GM18517 (cell line): ENCODE data around the gene NLGN3.

Experiments used
- ATAC-seq: cut with Tn5 transposase; IDR thresholded peaks from one replicate; pipeline ENCODE4 v1.9.1; 2021; ENCODE audit warnings: mild to moderate bottlenecking, moderate library complexity; ENCODE audit not compliant: unreplicated experiment

The NLGN3 gene

GRCh38 chrX:71118032-71118984 is 26.3 kb upstream of the NLGN3 start, which contains the start of gene MED12:
TSS of gene MED12 (plus strand) at chrX:71118596. CDS start at chrX:71118755, 159 bp downstream.
- peak; percentile 82 for ATAC-seq

GRCh38 chrX:71118985-71119535 is 25.6 kb upstream of the NLGN3 start:
- no peak for ATAC-seq

- ATAC-seq = no peak
Observed at GRCh38 chrX:71128166-71128833, 16.3 kb upstream of the NLGN3 start.

GRCh38 chrX:71128915-71129765 is 15.5 kb upstream of the NLGN3 start:
- ATAC-seq = peak; percentile 59

- no peak for ATAC-seq
Observed at GRCh38 chrX:71131510-71131909, 13.1 kb upstream of the NLGN3 start.

- ATAC-seq = no peak
Observed at GRCh38 chrX:71140440-71140839, 4.2 kb upstream of the NLGN3 start.

GRCh38 chrX:71143508-71143907 is 1.1 kb upstream of the NLGN3 start:
- no peak for ATAC-seq

- ATAC-seq = no peak
Observed at GRCh38 chrX:71147496-71148277, 3.0 kb downstream of the NLGN3 start.

- no peak for ATAC-seq
Observed at GRCh38 chrX:71148278-71148663, 3.6 kb downstream of the NLGN3 start.

GRCh38 chrX:71151366-71151765 is 6.7 kb downstream of the NLGN3 start:
- no peak for ATAC-seq

GRCh38 chrX:71154196-71154595 is 9.6 kb downstream of the NLGN3 start:
- ATAC-seq = no peak

GRCh38 chrX:71154641-71155040 is 10.0 kb downstream of the NLGN3 start:
- ATAC-seq = no peak

GRCh38 chrX:71158603-71159002 is 14.0 kb downstream of the NLGN3 start:
- no peak for ATAC-seq

- ATAC-seq = no peak
Observed at GRCh38 chrX:71159335-71159734, 14.7 kb downstream of the NLGN3 start.

- no peak for ATAC-seq
Observed at GRCh38 chrX:71160475-71160874, 15.8 kb downstream of the NLGN3 start.

- no peak for ATAC-seq
Observed at GRCh38 chrX:71162981-71163380, 18.3 kb downstream of the NLGN3 start.

GRCh38 chrX:71164071-71164470 is 19.4 kb downstream of the NLGN3 start:
- no peak for ATAC-seq

GRCh38 chrX:71166461-71166860 is 21.8 kb downstream of the NLGN3 start:
- no peak for ATAC-seq

GRCh38 chrX:71167031-71167781 is 22.6 kb downstream of the NLGN3 start:
- no peak for ATAC-seq
